Activated naive CD4-positive, alpha-beta T cell treated with anti-CD3 and anti-CD28 coated beads for 36 hours (primary cell): ENCODE data around the gene MAML2. TPM values are rescaled to one million over a fixed set of nuclear protein-coding genes. Genes with fewer than 3 reads are reported as not detected.
A peak's percentile ranks its signal among the peaks of the same experiment; 100 is the strongest.

Experiments used
- CTCF ChIA-PET: fragments of 350-600 bp; sonication (Branson Sonifier 250); formaldehyde crosslinking; loops from one replicate; lab custom pipeline; 2021; ENCODE audit warnings: antibody characterized with exemption; lab: Charles Lee
- DNase-seq: peaks from one replicate; pipeline ENCODE4 v3.0.0-alpha.2; 2020
- H3K27ac Mint-ChIP-seq: one replicate; pipeline ENCODE4 v1.8.0; 2021; ENCODE audit warnings: mild to moderate bottlenecking, mixed read lengths
- H3K27me3 Mint-ChIP-seq: one replicate; pipeline ENCODE4 v1.8.0; 2021; ENCODE audit warnings: low read depth, mixed read lengths
- H3K36me3 Mint-ChIP-seq: one replicate; pipeline ENCODE4 v1.8.0; 2021; ENCODE audit warnings: low read depth, mixed read lengths
- H3K4me1 Mint-ChIP-seq: one replicate; pipeline ENCODE4 v1.8.0; 2021; ENCODE audit warnings: low read depth, mixed read lengths
- H3K4me3 Mint-ChIP-seq: one replicate; pipeline ENCODE4 v1.8.0; 2021; ENCODE audit warnings: mild to moderate bottlenecking, moderate library complexity, mixed read lengths
- H3K9me3 Mint-ChIP-seq: one replicate; pipeline ENCODE4 v1.8.0; 2021; ENCODE audit warnings: mixed read lengths
- intact Hi-C: fragments of 100-400 bp; cut with micrococcal nuclease; formaldehyde crosslinking; loops from one replicate; pipeline ENCODE4 v1.15.1; 2023
- total RNA-seq, 2 experiments: library from RNA; stranded (reverse); gene quantifications; one replicate each; pipeline ENCODE4 v1.2.3, GENCODE V29; 2021

Gene MAML2
- total RNA-seq, 2 experiments from 2014 or later = 26.6 to 28.1 TPM

DNA sequence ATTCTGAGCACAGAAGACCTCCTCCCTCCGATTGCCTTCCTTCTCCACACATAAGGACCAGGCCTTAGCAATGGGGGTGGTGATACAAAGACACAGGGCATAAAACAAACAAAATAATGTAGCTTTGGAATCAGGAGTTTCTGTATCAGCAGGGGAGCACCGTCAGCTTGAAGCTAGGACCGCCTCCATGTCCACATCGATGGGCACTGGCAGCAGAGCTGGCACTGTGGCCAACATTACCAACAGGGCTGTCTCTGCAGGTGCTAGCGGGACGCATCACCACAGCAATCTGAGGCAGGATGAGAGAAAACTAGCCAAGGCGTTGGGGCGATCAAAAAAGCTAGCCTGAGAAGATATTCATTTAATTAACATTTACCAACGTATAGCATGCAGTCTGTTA is 201.4 kb downstream of the MAML2 start:
- Mint-ChIP-seq H3K4me3 (no peak overlapping the region), H3K27ac (peak overlapping the region; percentile 10), H3K4me1 (peaks cover 62% of the 10 kb centered on the region)

DNA sequence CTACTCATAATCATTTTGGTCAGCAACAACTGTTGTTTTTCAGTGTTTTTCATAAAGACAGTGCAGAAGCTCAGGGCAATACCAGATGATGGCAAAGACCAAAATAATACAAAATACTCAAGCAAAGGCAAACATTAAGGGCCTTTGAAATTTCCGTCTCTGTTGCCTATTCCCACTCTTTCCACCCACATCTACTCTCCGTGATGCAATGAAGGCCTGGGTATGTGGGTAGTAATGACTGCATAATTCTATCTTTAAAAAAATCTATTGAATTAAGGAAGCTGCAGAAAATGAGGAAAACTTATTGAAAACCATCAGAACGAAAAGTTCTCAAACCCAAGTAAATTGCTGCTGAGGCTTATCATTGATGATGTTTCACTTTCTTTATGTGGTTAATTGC is 203.3 kb downstream of the MAML2 start:
- Mint-ChIP-seq H3K4me1 (peaks cover 64% of the 10 kb centered on the region), H3K27me3 (no peaks in the 10 kb centered on the region), H3K36me3 (peaks cover 18% of the 10 kb centered on the region), H3K9me3 (no peaks in the 10 kb centered on the region), H3K27ac (peak overlapping the region; percentile 76), H3K4me3 (peak overlapping the region; percentile 22)
- CTCF ChIA-PET = interaction anchor here (1.1 kb wide), 1 partner anchor 77 kb away, joined by 3 read pairs; no protein-coding TSS in a partner anchor
- DNase-seq = no peak
- intact Hi-C loops = no loop called here

More for the DNA sequence above, 201.4 kb downstream of the MAML2 start:
- intact Hi-C loops = no loop called here
- H3K9me3 Mint-ChIP-seq = no peaks in the 10 kb centered on the region
- no peak for DNase-seq
- H3K36me3 Mint-ChIP-seq = peaks cover 14% of the 10 kb centered on the region
- H3K27me3 Mint-ChIP-seq = no peaks in the 10 kb centered on the region
- CTCF ChIA-PET = no interaction called here

DNA sequence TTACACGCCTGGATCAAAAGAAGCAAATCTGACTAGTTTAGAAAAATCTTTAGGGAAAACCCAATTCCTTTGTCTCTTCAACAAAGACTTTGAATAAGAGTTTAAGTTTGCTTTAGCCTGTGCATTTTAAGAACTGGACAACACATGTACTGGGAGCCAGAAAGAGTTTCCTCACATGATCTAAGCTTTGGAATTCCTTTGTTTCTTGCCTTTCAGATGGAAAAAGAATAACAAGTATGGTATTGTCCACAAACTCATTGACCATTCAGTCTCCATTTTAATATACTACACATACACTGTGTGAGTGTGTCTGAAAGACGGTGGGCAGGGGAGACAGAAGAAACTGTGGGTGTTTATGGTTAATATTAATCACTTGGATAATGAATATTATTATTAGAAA is 205.6 kb downstream of the MAML2 start:
- H3K36me3 Mint-ChIP-seq = peaks cover 22% of the 10 kb centered on the region
- DNase-seq = no peak
- CTCF ChIA-PET = interaction anchor here (0.6 to 1.4 kb wide), 4 partner anchors 22 to 991 kb away, joined by 3 to 6 read pairs (median 4); no protein-coding TSS in a partner anchor
- H3K27ac Mint-ChIP-seq = peak overlapping the region; percentile 92
- H3K4me3 Mint-ChIP-seq = peak overlapping the region; percentile 28
- intact Hi-C loops = loop anchor here (2.0 kb wide), 1 partner anchor 13 kb away; no protein-coding TSS in a partner anchor
- H3K4me1 Mint-ChIP-seq = peaks cover 67% of the 10 kb centered on the region
- no peaks in the 10 kb centered on the region for H3K9me3 Mint-ChIP-seq
- H3K27me3 Mint-ChIP-seq = no peaks in the 10 kb centered on the region

DNA sequence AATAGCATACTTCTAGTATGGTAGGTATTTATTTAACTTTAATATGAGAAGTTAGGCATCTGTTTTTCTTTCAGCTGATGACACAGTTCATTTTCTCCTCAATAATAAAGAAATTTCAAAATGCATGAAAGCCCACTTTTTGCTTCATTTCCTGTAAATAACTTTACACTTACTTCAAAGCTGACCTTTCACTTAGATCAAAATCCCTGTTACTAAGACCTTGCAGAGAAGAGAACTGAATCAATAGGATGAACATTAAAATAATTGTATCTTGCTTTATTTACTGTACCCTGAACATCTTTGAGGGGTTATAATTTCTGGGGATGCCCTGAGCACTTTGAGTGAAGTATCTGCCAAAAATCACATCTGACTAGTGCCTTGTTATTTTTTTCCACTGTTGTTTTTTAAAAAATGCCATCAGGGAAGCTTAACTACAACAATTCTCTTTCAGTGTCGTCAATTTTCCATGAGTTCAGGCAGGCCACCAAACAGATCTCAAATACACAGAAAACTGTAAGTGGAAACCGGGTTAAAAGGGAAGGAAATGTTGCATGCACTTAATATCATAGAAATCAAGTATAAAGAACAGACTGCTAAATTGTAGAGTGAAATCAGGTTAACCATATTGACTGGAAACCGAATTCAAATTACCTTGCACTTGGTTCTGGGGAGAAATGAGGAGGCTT is 206.2 kb downstream of the MAML2 start:
- no peaks in the 10 kb centered on the region for H3K9me3 Mint-ChIP-seq
- H3K27ac Mint-ChIP-seq = peak overlapping the region; percentile 92
- H3K4me1 Mint-ChIP-seq = peaks cover 70% of the 10 kb centered on the region
- no peak for DNase-seq
- peak overlapping the region; percentile 28 for H3K4me3 Mint-ChIP-seq
- H3K36me3 Mint-ChIP-seq = peaks cover 20% of the 10 kb centered on the region
- CTCF ChIA-PET = interaction anchor here (0.6 to 1.4 kb wide), 5 partner anchors 22 to 991 kb away, joined by 3 to 6 read pairs (median 4); no protein-coding TSS in a partner anchor
- H3K27me3 Mint-ChIP-seq = no peaks in the 10 kb centered on the region
- intact Hi-C loops = loop anchor here (2.0 kb wide), 1 partner anchor 14 kb away; no protein-coding TSS in a partner anchor

DNA sequence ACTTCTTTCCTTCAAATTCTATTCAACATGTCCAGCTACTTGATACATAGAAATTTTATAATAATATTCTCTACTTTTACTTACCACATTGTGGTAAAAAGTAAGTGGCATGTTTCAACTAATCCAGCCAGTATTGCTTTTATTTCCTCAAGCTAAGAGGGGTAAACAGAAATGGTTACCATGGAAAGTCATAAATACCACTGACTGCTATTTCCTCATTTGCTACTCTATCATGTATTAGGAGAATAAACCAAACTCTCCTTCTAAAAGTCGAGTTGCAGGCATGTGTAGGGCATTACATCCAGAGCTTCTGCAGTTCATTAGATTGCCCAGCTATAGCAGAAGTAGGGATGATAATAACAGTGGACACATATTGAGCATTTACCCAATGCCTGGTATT is 208.4 kb downstream of the MAML2 start:
- Mint-ChIP-seq H3K27me3 (no peaks in the 10 kb centered on the region), H3K4me1 (peaks cover 64% of the 10 kb centered on the region), H3K9me3 (no peaks in the 10 kb centered on the region), H3K4me3 (no peak overlapping the region), H3K36me3 (peaks cover 21% of the 10 kb centered on the region), H3K27ac (no peak overlapping the region)
- intact Hi-C loops = no loop called here
- no peak for DNase-seq
- CTCF ChIA-PET = interaction anchor here (0.7 to 1.8 kb wide), 5 partner anchors 11 to 259 kb away, joined by 3 to 6 read pairs (median 4); no protein-coding TSS in a partner anchor

DNA sequence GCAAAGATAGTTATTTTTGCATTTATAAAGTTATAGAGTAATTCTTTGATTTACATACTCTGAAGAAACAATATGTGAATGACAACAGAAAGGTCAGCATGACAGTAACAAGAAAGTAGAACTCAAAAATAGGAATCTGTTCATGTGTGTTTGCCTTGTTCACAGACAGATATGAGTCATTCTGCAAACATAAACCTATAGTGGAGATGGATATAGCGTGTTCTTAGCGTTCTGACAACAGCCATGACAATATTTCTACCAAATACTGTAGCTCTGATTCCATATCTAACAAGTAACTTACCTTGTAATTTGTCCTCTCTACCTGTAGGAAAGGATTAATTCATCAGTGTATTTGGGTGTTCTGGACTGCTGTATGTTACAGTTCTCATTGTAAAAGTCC is 210.6 kb downstream of the MAML2 start:
- H3K4me3 Mint-ChIP-seq = no peak overlapping the region
- H3K9me3 Mint-ChIP-seq = no peaks in the 10 kb centered on the region
- intact Hi-C loops = no loop called here
- no peak overlapping the region for H3K27ac Mint-ChIP-seq
- CTCF ChIA-PET = interaction anchor here (1.3 kb wide), 1 partner anchor 256 kb away, joined by 3 read pairs; no protein-coding TSS in a partner anchor
- DNase-seq = no peak
- no peaks in the 10 kb centered on the region for H3K27me3 Mint-ChIP-seq
- H3K36me3 Mint-ChIP-seq = peaks cover 21% of the 10 kb centered on the region
- peaks cover 61% of the 10 kb centered on the region for H3K4me1 Mint-ChIP-seq

DNA sequence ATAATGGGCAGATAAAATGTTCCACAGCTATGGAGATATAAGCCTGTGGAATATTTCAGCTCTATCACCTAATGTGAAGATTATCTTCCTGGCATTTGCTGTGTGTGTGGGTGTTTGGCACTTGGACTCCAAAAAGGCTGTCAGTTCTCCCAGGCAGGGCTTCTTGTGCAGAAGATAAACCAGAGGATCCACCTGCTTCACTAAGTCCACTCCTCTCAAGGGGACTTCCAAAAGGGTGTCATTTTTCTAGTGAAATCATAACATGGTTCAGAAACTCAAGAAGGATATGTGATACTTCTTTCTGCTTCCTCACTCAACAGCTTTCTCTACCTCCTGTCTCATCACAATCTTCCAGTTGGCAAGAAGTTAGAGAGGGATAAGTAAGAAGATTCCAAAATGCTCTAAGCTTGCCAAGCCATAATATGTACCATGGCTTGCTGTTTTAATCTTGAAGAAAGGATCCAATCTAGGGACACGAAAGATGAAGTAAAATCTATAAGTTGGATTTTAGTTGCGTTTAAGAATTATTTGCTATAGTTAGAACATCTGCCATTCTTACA is 212.9 kb downstream of the MAML2 start:
- no peaks in the 10 kb centered on the region for H3K27me3 Mint-ChIP-seq

DNA sequence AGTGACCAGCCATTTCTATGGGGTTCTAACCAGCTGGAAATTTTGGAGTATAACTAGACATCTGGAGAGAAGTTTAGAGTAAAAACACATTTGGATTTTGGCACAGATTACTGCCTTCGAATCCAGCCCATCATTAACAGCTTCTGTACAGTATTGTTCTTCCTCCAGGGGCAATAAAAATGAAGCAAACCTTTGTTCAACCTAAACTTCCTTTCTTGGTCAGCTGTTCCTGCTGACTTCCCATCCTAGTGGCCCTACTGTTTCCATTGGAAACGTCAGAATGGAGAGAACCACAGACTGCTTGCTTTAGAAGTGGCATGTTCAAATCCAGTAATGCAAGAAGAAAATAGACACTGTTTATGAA is 215.4 kb downstream of the MAML2 start:
- no peak for DNase-seq
- CTCF ChIA-PET = interaction anchor here (0.8 to 1.2 kb wide), 2 partner anchors 10 to 216 kb away, joined by 3 read pairs; no protein-coding TSS in a partner anchor
- Mint-ChIP-seq H3K27me3 (no peaks in the 10 kb centered on the region), H3K9me3 (no peaks in the 10 kb centered on the region), H3K27ac (no peak overlapping the region), H3K4me3 (no peak overlapping the region), H3K36me3 (peaks cover 21% of the 10 kb centered on the region), H3K4me1 (peaks cover 74% of the 10 kb centered on the region)
- intact Hi-C loops = no loop called here

More for the DNA sequence above, 212.9 kb downstream of the MAML2 start:
- intact Hi-C loops = no loop called here
- Mint-ChIP-seq H3K4me1 (peaks cover 67% of the 10 kb centered on the region), H3K4me3 (no peak overlapping the region), H3K36me3 (peaks cover 22% of the 10 kb centered on the region), H3K27ac (peak overlapping the region; percentile 62), H3K9me3 (no peaks in the 10 kb centered on the region)
- DNase-seq = no peak
- CTCF ChIA-PET = interaction anchor here (0.8 to 1.7 kb wide), 3 partner anchors 12 to 55 kb away, joined by 3 to 5 read pairs (median 3); no protein-coding TSS in a partner anchor

DNA sequence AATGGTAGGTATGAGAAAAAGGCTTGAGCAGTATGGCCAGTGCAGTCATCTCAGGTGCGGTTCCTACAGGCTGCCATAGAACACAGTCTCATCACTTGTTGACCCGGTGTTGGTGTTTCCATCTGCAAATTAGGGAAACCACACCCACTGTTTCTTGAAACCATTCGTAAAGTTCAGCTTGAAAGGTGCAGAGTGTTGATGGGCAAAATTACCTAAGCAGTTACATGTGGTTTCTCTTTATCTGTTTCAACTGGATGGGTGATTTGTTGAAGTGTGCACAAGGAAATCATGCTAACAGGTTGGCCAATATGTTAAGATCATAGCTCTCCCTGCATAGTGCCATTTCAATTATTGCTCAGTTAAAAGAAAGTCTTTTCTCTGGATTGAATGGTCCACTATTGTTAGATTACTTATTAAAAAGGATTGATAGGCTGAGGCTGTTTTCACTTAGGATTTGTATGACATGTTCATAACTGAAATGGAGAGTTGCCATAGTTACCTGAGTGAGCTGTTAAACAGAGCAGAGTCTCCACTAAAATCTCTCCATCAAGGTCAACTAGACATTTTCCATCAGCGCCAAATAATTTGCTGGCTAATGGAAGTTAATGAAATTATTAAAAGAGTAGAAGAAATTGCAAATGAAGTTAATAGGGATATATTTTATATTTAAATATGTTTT is 215.9 kb downstream of the MAML2 start:
- Mint-ChIP-seq H3K4me1 (peaks cover 71% of the 10 kb centered on the region), H3K36me3 (peaks cover 21% of the 10 kb centered on the region), H3K27me3 (no peaks in the 10 kb centered on the region), H3K27ac (no peak overlapping the region), H3K4me3 (no peak overlapping the region), H3K9me3 (no peaks in the 10 kb centered on the region)
- intact Hi-C loops = no loop called here
- no peak for DNase-seq
- CTCF ChIA-PET = interaction anchor here (0.6 to 1.2 kb wide), 3 partner anchors 10 to 217 kb away, joined by 3 read pairs; no protein-coding TSS in a partner anchor

DNA sequence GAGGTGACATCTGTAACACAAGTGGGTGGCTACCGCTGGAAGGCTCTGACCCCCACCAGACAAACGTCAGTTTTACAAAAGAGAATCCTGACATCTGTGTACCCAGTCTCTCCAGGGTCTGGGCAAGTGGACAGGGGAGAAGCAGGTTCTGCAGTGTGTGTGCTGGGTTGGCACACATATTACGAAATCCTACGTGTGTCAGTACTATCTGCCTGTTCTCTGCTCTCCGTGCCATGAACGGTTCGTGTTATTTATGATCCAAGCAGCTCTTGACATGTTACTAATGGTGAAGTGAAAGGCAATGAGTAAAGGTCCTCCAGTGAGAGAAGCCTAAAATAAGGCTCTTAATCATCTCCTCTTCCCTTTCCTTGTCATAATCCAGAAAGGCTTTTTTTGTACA is 217.6 kb downstream of the MAML2 start:
- H3K4me3 Mint-ChIP-seq = no peak overlapping the region
- no peak overlapping the region for H3K27ac Mint-ChIP-seq
- H3K36me3 Mint-ChIP-seq = peaks cover 21% of the 10 kb centered on the region
- intact Hi-C loops = no loop called here
- DNase-seq = no peak
- H3K27me3 Mint-ChIP-seq = no peaks in the 10 kb centered on the region
- no peaks in the 10 kb centered on the region for H3K9me3 Mint-ChIP-seq
- peaks cover 65% of the 10 kb centered on the region for H3K4me1 Mint-ChIP-seq
- CTCF ChIA-PET = no interaction called here

DNA sequence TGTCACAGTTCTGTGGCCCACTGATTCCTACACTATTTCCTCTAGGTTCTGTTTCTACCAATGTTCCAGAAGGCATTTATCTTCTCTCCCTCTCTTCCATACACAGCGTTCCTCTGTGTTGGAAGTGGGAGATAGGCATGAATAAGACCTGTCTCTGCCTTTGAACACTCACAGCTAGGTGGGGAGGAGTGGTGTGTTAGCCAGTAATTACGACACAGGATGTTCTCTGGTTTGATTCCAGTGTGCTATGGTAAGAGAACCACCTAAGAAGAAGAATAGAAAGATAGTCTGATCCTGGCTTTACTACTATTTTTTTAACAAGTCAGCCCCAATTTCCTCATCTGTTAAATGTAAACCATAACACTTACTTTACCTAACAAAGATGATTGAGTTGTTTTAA is 218.8 kb downstream of the MAML2 start:
- Mint-ChIP-seq H3K4me3 (no peak overlapping the region), H3K27ac (no peak overlapping the region)
- CTCF ChIA-PET = interaction anchor here (1.6 kb wide), 1 partner anchor 11 kb away, joined by 5 read pairs; no protein-coding TSS in a partner anchor

DNA sequence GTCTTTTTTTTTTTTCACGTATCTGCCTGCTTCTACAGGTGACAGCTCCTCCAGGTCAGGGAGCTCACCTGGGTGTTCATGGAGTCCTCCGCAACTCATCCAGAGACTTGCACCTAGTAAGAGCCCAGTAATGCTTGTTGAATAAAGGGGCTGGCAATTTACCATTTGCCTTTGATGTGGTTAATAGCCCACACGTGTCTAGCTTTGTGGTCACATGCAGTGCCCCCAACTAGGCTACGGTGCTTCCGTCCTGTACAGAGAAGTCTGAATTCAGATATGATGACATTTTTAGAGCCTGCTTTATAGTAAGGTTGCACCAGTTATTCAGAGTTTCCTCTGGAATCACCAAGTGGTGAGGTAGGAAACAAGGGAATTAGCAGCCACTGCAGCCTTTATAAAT is 219.7 kb downstream of the MAML2 start:
- H3K36me3 Mint-ChIP-seq = peaks cover 11% of the 10 kb centered on the region
- DNase-seq = no peak
- intact Hi-C loops = no loop called here
- H3K4me3 Mint-ChIP-seq = no peak overlapping the region
- CTCF ChIA-PET = interaction anchor here (1.6 to 1.8 kb wide), 2 partner anchors 12 to 219 kb away, joined by 5 read pairs; partner anchors contain the start of gene MAML2
- no peaks in the 10 kb centered on the region for H3K9me3 Mint-ChIP-seq
- no peak overlapping the region for H3K27ac Mint-ChIP-seq
- H3K4me1 Mint-ChIP-seq = peaks cover 52% of the 10 kb centered on the region
- H3K27me3 Mint-ChIP-seq = no peaks in the 10 kb centered on the region

More for the DNA sequence above, 218.8 kb downstream of the MAML2 start:
- Mint-ChIP-seq H3K4me1 (peaks cover 56% of the 10 kb centered on the region), H3K27me3 (no peaks in the 10 kb centered on the region), H3K36me3 (peaks cover 17% of the 10 kb centered on the region), H3K9me3 (no peaks in the 10 kb centered on the region)
- DNase-seq = no peak
- intact Hi-C loops = no loop called here
